Erythroblast (primary cell): ENCODE measurements around the gene MLH3.
"Not testable (repeated sequence)": the region's sequence is repeated elsewhere in the genome, so short reads cannot be mapped to it uniquely, and the experiment has no call there.

Experiments
- DNase-seq, 2 experiments: peaks; one replicate each; lab custom pipeline; 2025; lab: John Stamatoyannopoulos, UW
- GATA1 ChIP-seq: IDR thresholded peaks from 2 replicates; pipeline ENCODE4 v1.6.1; 2011; ENCODE audit warnings: low read depth, mild to moderate bottlenecking, control low read depth, low read length, moderate library complexity
- POLR2A ChIP-seq: IDR thresholded peaks from 2 replicates; pipeline ENCODE4 v1.6.1; 2011; ENCODE audit warnings: mild to moderate bottlenecking, low read length

MLH3 gene

GRCh38 chr14:75002392-75003249 lies 48.6 kb downstream of the MLH3 start, which contains the start of gene EIF2B2:
EIF2B2 (plus strand) TSS chr14:75002921; CDS start chr14:75002991, 70 bp downstream.
- TF ChIP-seq POLR2A (peak; percentile 89), GATA1 (no peak)

GRCh38 chr14:75001899-75002298 lies 49.4 kb downstream of the MLH3 start:
- TF ChIP-seq POLR2A (no peak), GATA1 (no peak)
- peak in 1 of 2 experiments; percentile 45 for DNase-seq

More at GRCh38 chr14:75002392-75003249, 48.6 kb downstream of the MLH3 start, which contains the start of gene EIF2B2:
- peak; percentile 97 to 98 for DNase-seq

GRCh38 chr14:75001261-75001660 lies 50.0 kb downstream of the MLH3 start:
- no peak for DNase-seq
- TF ChIP-seq POLR2A (no peak), GATA1 (no peak)

- not testable (repeated sequence) for DNase-seq
Measured at GRCh38 chr14:74995781-74996180, 55.5 kb downstream of the MLH3 start.

- not testable (repeated sequence) for DNase-seq
Measured at GRCh38 chr14:74994182-74994581, 57.1 kb downstream of the MLH3 start.

GRCh38 chr14:74988993-74989392 lies 62.3 kb downstream of the MLH3 start:
- TF ChIP-seq GATA1 (no peak), POLR2A (no peak)
- no peak for DNase-seq

GRCh38 chr14:74988131-74988530 lies 63.1 kb downstream of the MLH3 start:
- no peak for DNase-seq
- TF ChIP-seq POLR2A (no peak), GATA1 (no peak)

GRCh38 chr14:74985806-74986205 lies 65.5 kb downstream of the MLH3 start:
- DNase-seq = no peak
- TF ChIP-seq GATA1 (no peak), POLR2A (no peak)

GRCh38 chr14:74985028-74985310 lies 66.3 kb downstream of the MLH3 start:
- TF ChIP-seq GATA1 (no peak), POLR2A (no peak)
- DNase-seq = no peak

- DNase-seq = no peak
- no peak for TF ChIP-seq POLR2A
- TF ChIP-seq GATA1 = no peak
Measured at GRCh38 chr14:74984236-74985027, 66.8 kb downstream of the MLH3 start.

GRCh38 chr14:74983343-74983742 lies 67.9 kb downstream of the MLH3 start:
- TF ChIP-seq POLR2A = no peak
- TF ChIP-seq GATA1 = no peak
- DNase-seq = no peak

- TF ChIP-seq GATA1 (no peak), POLR2A (no peak)
- no peak for DNase-seq
Measured at GRCh38 chr14:74982661-74983060, 68.6 kb downstream of the MLH3 start.

GRCh38 chr14:74981833-74982232 lies 69.4 kb downstream of the MLH3 start:
- no peak for DNase-seq
- no peak for TF ChIP-seq GATA1
- TF ChIP-seq POLR2A = no peak

GRCh38 chr14:74981462-74981782 lies 69.8 kb downstream of the MLH3 start:
- TF ChIP-seq POLR2A (no peak), GATA1 (no peak)

GRCh38 chr14:74980731-74981461 lies 70.4 kb downstream of the MLH3 start:
- no peak for TF ChIP-seq GATA1
- no peak for TF ChIP-seq POLR2A
- no peak for DNase-seq

More at GRCh38 chr14:74981462-74981782, 69.8 kb downstream of the MLH3 start:
- DNase-seq = no peak
